MG63 (cell line): Measurements from ENCODE around the gene HOXB4. TPM values are rescaled to one million over a fixed set of nuclear protein-coding genes. Genes with fewer than 3 reads are reported as not detected.

ENCODE experiments used
- DNase-seq: peaks from one replicate; pipeline ENCODE4 v3.0.0-alpha.2; 2020
- H3K27me3 ChIP-seq: fragments of 250-450 bp; sonication (Bioruptor Pico); 2 replicates; pipeline ENCODE4 v1.5.1; 2020; ENCODE audit warnings: mild to moderate bottlenecking, moderate library complexity
- H3K36me3 ChIP-seq: fragments of 250-450 bp; sonication (Bioruptor Pico); 2 replicates; pipeline ENCODE4 v1.5.1; 2020; ENCODE audit warnings: mild to moderate bottlenecking, moderate library complexity
- H3K4me3 ChIP-seq: fragments of 250-450 bp; sonication (Bioruptor Pico); 2 replicates; pipeline ENCODE4 v1.5.1; 2020; ENCODE audit warnings: mild to moderate bottlenecking, moderate library complexity
- H3K9me3 ChIP-seq: fragments of 250-450 bp; sonication (Bioruptor Pico); 2 replicates; pipeline ENCODE4 v1.5.1; 2020; ENCODE audit warnings: mild to moderate bottlenecking, moderate library complexity
- total RNA-seq: library from RNA; depleted of rRNA; stranded (reverse); fragments of >200 nt; shearing (Covaris generic); gene quantifications from 2 replicates; pipeline ENCODE4 v1.2.3, GENCODE V29; 2014; ENCODE audit warnings: low replicate concordance

The HOXB4 gene
- total RNA-seq, 1 experiment from 2014 or later = 4.2 TPM

GRCh38 chr17:48616717-48617470 is 38.7 kb upstream of the HOXB4 start:
- Histone ChIP-seq H3K27me3 (peaks cover 5% of the 10 kb centered on the region), H3K4me3 (peak overlapping the region; percentile 41), H3K36me3 (peaks cover 5% of the 10 kb centered on the region), H3K9me3 (no peaks in the 10 kb centered on the region)
- no peak for DNase-seq

- DNase-seq = no peak
- H3K27me3 ChIP-seq = peaks cover 5% of the 10 kb centered on the region
- no peak overlapping the region; the same call in 1 of the 2 replicates for H3K4me3 ChIP-seq
- no peaks in the 10 kb centered on the region for H3K9me3 ChIP-seq
- no peaks in the 10 kb centered on the region for H3K36me3 ChIP-seq
These were observed 38.0 kb upstream of the HOXB4 start for GRCh38 chr17:48615963-48616716.

- Histone ChIP-seq H3K36me3 (no peaks in the 10 kb centered on the region), H3K4me3 (peak within 1 kb of the TSS; percentile 62), H3K9me3 (no peaks in the 10 kb centered on the region), H3K27me3 (peaks cover 5% of the 10 kb centered on the region)
- DNase-seq = peak; percentile 71
These were observed 37.2 kb upstream of the HOXB4 start, which contains the start of gene HOXB8 for GRCh38 chr17:48615047-48615962. Gene HOXB8 (minus strand): TSS chr17:48615292. CDS start chr17:48614704, 588 bp downstream.

GRCh38 chr17:48613862-48614694 is 35.9 kb upstream of the HOXB4 start:
- DNase-seq = peak; percentile 57
- peaks cover 5% of the 10 kb centered on the region for H3K27me3 ChIP-seq
- no peaks in the 10 kb centered on the region for H3K9me3 ChIP-seq
- peak overlapping the region; percentile 62 for H3K4me3 ChIP-seq
- H3K36me3 ChIP-seq = no peaks in the 10 kb centered on the region

- peak; percentile 64 for DNase-seq
- H3K9me3 ChIP-seq = no peaks in the 10 kb centered on the region
- peaks cover 4% of the 10 kb centered on the region for H3K27me3 ChIP-seq
- peak overlapping the region; percentile 62 for H3K4me3 ChIP-seq
- H3K36me3 ChIP-seq = no peaks in the 10 kb centered on the region
These were observed 34.9 kb upstream of the HOXB4 start for GRCh38 chr17:48612854-48613691.

GRCh38 chr17:48612456-48612853 is 34.3 kb upstream of the HOXB4 start:
- H3K36me3 ChIP-seq = no peaks in the 10 kb centered on the region
- no peaks in the 10 kb centered on the region for H3K9me3 ChIP-seq
- DNase-seq = peak; percentile 70
- peak overlapping the region; percentile 62 for H3K4me3 ChIP-seq
- no peaks in the 10 kb centered on the region for H3K27me3 ChIP-seq

GRCh38 chr17:48611681-48612455 is 33.7 kb upstream of the HOXB4 start:
- Histone ChIP-seq H3K9me3 (no peaks in the 10 kb centered on the region), H3K4me3 (peak overlapping the region; percentile 62), H3K27me3 (no peaks in the 10 kb centered on the region), H3K36me3 (no peaks in the 10 kb centered on the region)
- DNase-seq = peak; percentile 72

- H3K27me3 ChIP-seq = no peaks in the 10 kb centered on the region
- peak; percentile 49 for DNase-seq
- no peaks in the 10 kb centered on the region for H3K36me3 ChIP-seq
- peak overlapping the region; percentile 62 for H3K4me3 ChIP-seq
- H3K9me3 ChIP-seq = no peaks in the 10 kb centered on the region
These were observed 33.1 kb upstream of the HOXB4 start for GRCh38 chr17:48611213-48611612.

- Histone ChIP-seq H3K36me3 (no peaks in the 10 kb centered on the region), H3K4me3 (peak within 1 kb of the TSS; percentile 62), H3K9me3 (no peaks in the 10 kb centered on the region), H3K27me3 (no peaks in the 10 kb centered on the region)
- DNase-seq = peak; percentile 82
These were observed 32.4 kb upstream of the HOXB4 start, which contains the start of gene HOXB7 for GRCh38 chr17:48610282-48611211. Gene HOXB7 (minus strand): TSS chr17:48611017. CDS start chr17:48610918, 99 bp downstream.

GRCh38 chr17:48609759-48610281 is 31.7 kb upstream of the HOXB4 start:
- Histone ChIP-seq H3K36me3 (no peaks in the 10 kb centered on the region), H3K9me3 (no peaks in the 10 kb centered on the region), H3K27me3 (no peaks in the 10 kb centered on the region), H3K4me3 (peak overlapping the region; percentile 62)
- DNase-seq = no peak

- Histone ChIP-seq H3K36me3 (no peaks in the 10 kb centered on the region), H3K9me3 (no peaks in the 10 kb centered on the region), H3K4me3 (no peak overlapping the region), H3K27me3 (no peaks in the 10 kb centered on the region)
- DNase-seq = no peak
These were observed 30.9 kb upstream of the HOXB4 start for GRCh38 chr17:48609033-48609432.

- H3K9me3 ChIP-seq = no peaks in the 10 kb centered on the region
- no peak overlapping the region for H3K4me3 ChIP-seq
- no peak for DNase-seq
- H3K27me3 ChIP-seq = no peaks in the 10 kb centered on the region
- H3K36me3 ChIP-seq = peaks cover 3% of the 10 kb centered on the region; the same call in 1 of the 2 replicates
These were observed 30.3 kb upstream of the HOXB4 start for GRCh38 chr17:48608494-48608834.

GRCh38 chr17:48606892-48607614 is 28.9 kb upstream of the HOXB4 start:
- no peak for DNase-seq
- H3K27me3 ChIP-seq = no peaks in the 10 kb centered on the region
- no peaks in the 10 kb centered on the region for H3K9me3 ChIP-seq
- peaks cover 7% of the 10 kb centered on the region for H3K36me3 ChIP-seq
- no peak overlapping the region for H3K4me3 ChIP-seq
